NCI-H187 treated with DMSO at 0.1 percent for 48 hours (cell line): Measurements from ENCODE around the gene MARCHF5.

ENCODE experiments used
- DNase-seq: peaks from one replicate; lab custom pipeline; 2025; lab: John Stamatoyannopoulos, UW

Gene MARCHF5, protein sequence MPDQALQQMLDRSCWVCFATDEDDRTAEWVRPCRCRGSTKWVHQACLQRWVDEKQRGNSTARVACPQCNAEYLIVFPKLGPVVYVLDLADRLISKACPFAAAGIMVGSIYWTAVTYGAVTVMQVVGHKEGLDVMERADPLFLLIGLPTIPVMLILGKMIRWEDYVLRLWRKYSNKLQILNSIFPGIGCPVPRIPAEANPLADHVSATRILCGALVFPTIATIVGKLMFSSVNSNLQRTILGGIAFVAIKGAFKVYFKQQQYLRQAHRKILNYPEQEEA

DNA sequence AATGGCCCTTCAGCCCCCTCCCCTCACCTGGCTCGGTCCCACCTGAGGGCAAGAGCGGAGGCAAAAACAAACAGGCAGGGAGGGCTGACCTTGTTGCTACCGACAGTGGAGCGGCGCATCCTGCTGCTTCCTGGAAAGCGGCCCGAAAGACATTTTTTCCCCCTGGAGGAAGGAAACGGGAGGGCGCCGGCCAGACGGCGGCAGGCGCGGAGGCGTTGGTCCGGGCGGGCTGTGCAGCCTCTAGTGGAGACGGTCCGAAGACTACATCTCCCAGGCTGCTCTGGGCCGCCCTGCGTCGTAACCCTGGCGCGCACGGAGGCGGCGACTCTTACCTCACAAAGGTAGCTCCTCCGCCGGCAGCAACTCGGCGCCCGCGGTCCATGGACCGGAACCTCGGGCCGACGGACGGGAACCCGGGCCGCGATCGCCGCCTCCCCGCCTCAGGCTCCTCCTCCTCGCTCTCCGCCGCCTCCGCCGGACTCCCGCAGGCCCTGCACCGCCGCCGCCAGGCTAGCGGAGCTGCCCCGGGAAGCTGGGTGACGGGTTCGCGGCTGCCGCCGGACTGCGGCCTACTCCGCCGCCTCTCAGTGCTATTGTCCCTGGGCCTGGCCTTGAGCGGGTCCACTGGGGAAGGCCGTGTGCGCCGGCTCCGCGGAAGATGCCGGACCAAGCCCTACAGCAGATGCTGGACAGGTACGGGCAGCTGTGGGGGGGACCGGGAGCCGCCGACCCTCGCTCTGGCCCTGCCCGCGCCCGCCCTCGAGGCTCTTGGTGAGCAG lies at the start of gene MARCHF5, which contains the start of gene CPEB3:
Gene MARCHF5, plus strand, starts transcription at position 331 of the 779 bp plus-strand sequence. Its CDS starts 328 bp downstream, at position 659.
Gene CPEB3, minus strand, starts transcription at position 242 of the 779 bp plus-strand sequence. CDS start 50,728 bp downstream, outside the sequence.
- DNase-seq: peak; percentile 62

DNA sequence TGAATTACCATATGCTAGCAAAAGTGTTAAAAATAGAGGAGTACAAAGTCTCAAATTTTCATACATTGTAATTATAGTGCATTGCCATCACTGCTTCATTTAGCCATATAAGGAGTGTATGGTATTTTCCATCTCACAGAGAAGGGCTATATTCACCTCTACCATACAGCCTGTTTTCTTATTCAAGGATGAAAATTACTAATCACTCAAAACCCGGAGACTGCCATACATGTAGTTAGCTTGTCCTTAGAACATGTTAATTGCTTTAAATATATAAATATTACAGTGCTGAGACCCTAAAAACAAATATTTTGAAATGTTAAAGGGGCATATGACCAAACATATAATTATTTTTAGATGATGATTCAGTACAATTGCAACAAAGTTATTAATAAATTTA lies 49.5 kb upstream of the MARCHF5 start:
- DNase-seq: no peak

DNA sequence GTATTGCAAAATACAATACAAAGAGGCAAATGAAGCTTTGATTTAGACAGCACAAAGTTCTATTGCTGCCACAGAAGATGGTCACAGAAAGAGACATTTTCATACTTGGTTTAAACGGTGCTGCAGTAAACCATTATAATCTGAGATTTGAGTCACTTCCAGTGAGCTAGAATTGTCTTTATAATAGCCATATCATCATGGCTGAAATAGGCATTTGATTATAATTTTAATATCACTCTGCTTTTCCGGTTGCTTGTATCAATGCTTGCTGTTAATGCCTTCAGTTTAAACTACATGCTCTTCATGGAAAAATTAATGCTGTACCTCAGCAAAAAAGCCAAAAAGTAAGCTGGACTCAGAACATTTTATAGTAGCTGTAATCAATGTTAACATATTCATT lies 48.6 kb upstream of the MARCHF5 start:
- DNase-seq: no peak

DNA sequence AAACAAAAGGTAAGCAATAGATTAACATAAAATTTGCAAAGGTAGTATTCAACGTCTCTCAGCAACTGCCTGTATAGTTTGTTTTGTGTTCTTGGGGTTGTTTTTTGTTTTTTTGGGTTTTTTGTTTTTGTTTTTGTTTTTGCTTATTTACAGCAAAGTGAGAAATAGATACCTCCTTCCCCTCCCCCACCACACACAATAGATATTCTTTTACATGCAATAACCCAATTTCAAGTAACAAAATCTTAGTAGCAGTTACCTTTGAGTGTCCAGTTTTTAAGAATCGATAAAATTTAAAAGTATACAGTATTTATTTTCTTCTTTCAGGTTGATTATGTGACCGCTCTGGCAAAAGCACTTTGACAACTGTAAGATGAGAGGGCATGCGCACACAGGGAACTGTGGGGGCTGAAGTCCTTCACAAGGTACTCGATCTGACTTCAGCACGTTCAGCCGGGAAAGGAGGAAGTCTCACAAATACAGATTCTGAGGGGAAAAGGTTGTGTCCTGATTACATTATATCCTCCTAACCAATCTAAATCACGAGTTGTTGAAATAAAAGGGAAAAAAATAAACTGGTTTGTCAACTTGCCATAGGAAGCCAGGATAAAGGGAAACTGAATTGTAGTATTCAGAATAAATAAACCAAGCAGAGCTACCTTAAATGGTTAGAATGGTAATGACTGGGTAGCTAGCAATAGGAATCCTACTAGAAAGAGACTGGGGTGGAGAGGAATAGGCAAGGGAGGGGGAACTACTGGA lies 47.9 kb upstream of the MARCHF5 start:
- no peak for DNase-seq

DNA sequence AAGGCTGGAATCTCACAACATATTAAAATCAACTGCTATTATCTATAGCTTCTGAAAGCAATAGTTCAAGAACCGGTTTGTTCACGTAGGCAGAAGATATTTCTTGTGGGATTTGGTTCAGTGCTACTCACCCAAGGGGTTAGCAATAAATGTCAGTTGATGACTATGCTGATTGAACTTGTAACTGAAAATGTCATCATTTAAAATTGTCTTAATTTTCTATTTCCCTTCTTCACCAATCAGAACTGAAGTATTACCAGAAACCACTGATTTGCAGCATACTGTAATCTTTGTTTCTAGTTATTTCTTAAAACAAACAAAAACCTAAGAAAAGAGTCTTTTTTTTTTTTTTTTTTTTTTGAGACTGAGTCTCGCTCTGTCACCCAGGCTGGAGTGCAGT lies 46.2 kb upstream of the MARCHF5 start:
- no peak for DNase-seq

DNA sequence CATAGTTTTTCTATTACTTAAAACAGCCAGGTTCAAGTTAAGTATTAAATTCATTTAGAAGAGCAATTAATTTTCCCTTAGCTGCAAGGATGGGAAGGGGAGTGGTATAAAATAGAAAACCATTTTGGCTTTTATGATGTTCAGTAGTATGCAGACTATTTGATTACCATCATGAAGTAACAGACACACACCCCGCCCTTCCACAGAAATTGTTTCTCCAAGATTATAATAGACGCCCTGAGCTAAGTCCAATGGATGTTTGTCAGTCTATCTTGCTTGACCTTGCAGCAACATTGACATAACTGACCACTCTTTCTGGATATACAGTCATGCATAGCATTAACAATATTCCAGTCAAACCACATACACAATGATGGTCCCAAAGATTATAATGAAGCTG lies 42.4 kb upstream of the MARCHF5 start:
- no peak for DNase-seq

DNA sequence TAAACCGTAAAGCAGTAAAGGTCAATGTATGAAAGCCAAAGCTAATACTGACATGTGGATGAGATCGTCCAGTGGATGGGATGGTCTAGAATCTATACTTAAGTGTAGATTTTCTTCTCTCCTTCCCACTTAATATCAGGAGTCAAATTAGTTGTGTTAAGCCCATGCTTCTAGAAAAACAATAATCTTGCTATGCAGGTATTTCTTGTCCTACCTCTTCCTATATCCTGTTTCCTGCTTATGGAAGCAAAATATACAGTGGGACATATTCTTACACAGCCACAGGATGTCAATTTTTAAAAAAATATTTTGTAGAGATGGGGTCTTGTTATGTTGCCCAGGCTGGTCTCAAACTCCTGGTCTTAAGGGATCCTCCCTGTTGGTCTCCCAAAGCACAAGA lies 27.6 kb upstream of the MARCHF5 start:
- no peak for DNase-seq

DNA sequence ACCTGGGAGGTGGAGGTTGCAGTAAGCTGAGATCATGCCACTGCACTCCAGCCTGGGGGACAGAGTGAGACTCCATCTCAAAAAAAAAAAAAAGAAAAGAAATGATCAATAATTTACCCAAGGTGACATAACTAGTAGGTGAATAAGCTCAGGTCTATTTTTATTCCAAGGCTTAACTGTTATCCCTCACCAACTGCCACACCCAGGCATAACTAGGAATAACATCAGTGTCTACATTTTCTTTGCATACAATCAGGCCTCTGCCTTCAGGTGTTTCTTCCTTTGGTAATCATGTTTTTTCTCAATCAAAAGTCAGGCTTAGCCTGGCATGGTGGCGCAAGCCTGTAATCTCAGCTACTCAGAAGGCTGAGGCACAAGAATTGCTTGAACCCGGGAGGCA lies 26.7 kb upstream of the MARCHF5 start:
- DNase-seq: no peak

DNA sequence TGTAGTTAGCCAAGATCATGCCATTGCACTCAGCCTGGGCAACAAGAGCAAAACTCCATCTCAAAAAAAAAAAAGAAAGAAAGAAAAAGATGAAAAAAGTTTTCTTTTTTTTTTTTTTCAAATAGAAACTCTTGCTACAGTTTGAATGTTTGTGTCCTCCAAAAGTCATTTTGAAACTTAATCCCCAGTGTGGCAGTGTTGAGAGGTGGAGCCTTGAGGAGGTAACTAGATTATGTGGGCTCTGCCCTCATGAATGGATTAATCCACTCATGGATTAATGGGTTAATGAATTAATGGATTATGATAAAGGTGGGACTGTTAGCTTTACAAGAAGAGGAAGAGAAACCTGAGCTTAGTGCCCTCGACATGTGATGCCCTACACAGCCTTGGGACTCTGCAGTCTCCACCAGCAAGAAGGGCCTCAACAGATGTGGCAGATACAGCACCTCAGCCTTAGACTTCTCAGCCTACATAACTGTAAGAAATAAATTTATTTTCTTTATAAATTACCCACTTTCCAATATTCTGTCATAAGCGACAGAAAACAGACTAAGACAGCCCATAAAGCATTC lies 25.2 kb upstream of the MARCHF5 start:
- DNase-seq: no peak

DNA sequence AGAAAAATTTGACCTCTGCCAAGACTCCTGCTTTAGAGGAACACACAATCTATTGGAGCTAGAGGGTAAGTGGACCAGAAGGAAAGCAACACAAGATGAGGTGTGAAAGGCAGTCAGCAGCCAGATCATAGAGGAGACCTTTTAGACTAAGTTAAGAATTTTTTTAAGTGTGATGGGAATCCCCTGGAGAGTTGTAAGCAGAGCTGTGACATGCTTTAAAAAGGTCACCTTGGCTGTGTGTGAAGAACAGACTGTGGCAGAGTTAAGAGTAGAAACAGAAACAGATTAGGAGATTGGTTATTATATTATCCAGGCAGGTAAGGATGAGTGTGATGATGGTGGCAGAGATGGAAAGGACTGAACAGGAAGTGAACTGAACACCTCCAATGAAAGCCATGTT lies 23.6 kb upstream of the MARCHF5 start:
- DNase-seq: no peak

DNA sequence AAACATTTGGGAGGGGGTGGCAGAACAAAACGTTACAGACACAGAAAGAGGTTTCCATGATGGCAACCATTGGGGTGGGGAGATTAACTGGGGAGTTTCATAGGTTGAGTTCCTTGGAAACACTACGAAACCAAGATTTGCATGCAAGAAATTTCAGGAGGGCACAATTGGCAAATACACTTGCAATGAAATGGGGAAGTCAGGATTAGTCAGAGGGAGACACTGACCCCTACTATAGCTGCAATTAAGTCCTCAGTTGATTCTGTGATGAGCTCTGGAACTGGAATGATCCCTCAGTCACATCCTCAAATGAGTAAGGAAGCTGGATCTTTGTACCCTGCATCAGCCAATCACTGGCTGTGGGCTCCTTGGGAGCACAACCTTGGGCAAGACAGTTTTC lies 22.2 kb upstream of the MARCHF5 start:
- DNase-seq: no peak

DNA sequence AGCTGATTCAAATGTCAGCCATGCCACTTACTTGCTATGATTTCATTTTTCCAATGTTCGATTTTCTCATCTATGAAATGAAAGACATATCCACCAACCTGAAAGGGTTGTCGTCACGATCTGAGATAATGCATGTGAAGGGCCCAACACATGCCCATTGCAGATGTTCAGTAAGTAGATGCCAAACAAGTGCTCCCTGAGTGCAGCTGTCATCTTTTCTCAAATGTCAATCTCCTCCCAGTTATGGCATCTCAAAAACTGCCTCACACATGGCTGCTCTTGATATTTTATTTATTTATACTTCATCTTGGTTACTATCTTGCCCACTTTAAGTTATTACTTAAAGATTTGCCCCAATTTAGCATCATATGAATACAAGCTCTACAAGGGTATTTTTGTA lies 16.9 kb upstream of the MARCHF5 start:
- DNase-seq: no peak

DNA sequence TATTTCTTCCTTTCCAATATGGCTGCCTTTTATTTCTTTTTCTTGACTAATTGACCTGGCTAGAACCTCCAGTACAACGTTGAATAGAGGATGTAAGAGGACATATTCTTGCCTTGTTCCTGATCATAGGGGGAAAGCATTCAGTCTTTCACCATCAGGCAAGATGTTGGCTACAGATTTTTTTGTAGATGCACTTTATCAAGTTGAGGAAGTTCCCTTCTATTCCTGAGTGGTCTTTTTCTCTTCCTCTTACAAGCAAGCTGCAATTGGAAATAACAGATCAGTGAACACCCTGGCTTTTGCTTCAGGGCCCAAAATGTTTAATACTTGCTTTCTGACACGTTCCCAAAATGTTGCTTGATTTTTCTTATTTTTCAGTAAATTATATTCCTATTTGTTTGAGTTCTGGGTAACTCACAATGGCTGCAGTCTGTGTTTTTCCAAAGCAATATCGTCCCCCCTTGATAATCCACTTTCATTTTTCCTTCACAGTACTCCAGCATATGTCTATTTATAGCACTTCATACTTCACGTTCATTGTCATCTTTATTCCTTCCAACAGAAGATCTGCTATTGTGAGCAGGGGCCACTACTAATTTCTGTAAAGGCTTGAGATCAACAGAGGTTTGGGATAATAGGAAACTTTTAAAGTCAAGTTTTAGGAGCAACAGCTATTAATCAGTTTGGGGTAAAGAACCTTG lies 11.8 kb upstream of the MARCHF5 start:
- DNase-seq: no peak

DNA sequence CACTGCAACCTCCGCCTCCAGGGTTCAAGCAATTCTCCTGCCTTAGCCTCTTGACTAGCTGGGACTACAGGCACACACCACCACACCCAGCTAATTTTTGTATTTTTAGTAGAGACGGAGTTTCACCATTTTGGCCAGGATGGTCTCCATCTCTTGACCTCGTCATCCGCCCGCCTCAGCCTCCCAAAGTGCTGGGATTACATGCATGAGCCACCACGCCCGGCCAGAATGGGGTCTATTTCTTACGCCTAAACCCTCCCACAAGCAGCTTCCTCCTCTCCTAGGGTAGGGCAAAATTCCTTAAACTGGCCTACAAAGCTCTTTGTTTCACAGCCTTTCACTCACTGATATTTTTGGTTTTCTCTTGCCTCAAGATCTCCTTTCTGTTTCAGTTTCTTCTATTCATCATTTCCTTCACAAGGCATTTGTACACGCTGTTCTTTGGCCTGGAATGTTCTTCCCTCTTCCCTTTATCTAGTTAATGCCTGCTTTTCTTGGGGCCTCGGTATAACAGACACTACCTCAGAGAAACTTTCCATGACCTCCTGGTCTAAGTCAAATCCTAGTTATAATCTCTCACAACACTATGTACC lies 6.8 kb upstream of the MARCHF5 start:
- no peak for DNase-seq

DNA sequence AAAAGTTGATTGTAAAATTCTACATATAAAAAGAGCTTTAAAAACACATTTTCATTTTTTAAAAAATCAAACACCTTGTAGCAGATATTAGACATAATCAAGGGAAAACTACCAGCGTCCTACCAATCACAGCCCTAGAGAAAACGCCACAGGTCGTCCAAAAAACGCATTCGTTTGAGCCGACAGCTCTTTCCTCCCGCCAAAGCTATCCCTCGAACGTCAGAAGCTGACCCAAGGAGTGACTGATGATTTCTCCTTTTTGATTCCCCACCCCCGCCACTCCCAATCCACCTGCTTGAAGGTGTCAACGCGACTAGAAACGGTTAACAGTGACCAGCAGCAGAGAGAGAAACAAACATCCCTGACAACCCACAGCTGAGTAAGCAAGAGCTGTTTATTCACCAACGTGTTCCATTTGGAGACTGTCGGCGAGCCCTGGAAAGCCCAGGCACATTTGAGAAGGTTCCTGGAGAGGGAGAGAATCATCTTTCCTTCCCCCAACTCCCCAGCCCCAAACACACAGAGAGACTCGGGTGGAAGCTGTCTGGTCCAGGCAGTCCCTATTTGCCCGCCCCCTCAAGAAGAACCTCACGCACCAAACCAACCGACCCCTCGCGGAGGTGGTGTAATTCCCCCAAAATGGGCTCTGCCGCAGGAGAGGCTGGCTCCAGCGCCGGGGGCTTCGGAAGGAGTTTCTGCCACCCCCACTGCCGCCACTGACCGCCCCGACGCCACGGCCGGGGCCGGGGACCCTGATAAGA lies 711 bp upstream of the MARCHF5 start:
- DNase-seq: no peak

DNA sequence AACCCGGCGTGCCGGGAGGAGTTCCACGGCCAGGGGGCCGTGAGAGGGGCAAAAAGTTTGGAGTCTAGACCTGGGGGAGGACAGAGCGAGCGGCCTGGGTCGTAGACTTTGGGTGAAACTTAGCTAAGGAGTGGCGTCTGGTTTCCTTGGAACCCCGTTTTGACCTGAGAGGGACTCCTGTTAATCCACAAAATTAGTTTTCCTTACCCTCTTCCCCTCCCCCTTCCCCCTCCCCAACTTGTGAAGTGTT lies 574 bp downstream of the MARCHF5 start:
- no peak for DNase-seq

DNA sequence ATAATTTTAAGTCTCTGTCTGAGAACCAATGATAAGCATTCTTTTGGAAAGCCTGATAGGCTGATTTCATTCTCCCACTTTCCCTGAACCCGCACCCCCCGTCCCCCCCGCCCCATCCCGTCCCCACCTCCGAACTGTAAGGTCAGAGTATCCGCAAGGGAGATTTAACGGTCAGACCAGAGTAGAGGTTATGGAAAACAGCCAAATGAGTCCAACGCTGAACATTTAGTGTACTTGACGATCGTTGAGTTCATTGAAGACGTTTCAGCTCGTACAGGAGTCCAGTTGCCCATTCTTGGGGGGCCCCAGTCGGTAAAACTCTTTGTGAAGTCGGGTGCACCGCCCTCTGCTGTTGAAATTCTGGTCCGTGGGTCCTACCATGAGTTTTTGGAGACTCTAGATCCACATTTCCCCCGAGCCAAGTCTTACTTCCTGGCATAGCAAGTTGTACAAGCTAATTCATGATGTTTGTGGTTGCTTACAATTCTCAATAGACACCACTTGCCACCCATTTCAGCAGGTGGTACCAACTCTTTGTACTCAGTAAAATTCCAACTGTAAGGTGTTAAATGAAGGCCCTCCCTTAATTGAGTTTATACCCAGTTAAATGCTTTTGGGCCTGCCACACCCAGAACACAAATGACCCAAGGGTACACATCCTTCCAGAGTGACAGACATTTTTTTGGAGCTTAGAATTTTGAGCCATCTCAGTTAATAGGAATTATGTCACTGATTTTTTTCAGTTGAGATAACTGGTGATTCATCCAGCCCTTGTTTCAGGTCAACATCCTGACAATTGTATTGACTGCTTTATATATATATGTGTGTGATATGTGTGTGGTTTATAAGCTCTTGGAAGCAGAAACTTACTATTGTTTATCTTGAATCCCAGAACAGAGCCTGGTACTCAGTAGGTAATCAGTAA lies 1.2 kb downstream of the MARCHF5 start:
- no peak for DNase-seq

DNA sequence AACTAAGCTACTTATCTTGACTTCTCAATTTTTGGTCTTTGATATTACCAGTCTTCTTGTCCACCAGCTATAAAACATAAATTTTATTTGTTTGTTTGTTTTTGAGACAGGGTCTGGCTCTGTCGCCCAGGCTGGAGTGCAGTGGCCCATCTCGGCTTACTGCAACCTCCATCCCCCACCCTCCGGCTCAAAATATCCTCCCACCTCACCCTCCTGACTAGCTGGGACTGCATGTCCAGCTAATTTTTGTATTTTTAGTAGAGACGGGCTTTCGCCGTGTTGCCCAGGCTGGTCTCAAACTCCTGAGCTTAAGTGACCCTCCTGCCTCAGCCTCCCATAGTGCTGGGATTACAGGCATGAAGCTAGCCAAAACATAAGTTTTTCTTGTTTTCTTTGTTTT lies 7.5 kb downstream of the MARCHF5 start:
- no peak for DNase-seq

DNA sequence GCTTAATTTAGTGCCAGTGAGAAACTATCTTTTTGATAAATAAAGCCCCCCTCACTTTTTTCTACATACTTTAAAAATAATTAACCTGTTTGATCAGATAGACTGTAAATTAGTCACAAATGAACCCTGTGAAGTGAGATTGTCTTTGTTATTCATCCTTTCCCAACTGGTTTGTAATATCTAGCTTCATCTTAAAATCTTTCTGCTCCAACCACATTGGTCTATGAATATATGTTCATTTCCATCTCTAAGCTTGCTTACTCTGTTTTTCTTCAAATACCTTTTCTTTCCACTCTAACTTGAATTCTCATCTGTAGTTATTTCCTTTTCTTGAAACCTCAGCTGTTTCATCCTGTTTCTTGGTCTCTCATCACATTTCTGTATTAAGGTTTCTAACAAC lies 12.1 kb downstream of the MARCHF5 start:
- no peak for DNase-seq

DNA sequence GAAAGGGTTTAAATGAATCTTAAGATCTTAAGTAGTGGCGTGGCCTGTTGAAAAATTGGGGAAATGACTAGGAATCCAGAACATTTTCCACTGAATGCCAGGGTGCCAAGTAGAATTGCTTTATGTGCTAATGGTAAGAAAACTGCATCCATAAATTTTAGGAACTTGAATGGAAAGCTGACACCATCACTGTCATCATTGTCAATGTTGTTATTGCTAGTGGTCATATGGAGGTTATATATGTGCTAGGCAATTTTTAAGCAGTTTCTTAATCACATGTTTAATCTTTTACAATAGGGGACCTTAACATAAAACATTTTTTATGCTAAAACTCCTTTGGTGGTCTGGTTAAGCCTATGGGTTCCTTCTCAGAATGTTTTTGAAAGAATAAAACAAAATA lies 13.1 kb downstream of the MARCHF5 start:
- DNase-seq: no peak
